Tibial nerve (tissue), 4 donors: ENCODE data around the gene SNU13. TPM values are rescaled to one million over a fixed set of nuclear protein-coding genes. Genes with fewer than 3 reads are reported as not detected.
"Not testable (repeated sequence)": the region's sequence is repeated elsewhere in the genome, so short reads cannot be mapped to it uniquely, and the experiment has no call there.

Experiments
- DNase-seq, 2 donors: peaks; one replicate each; pipeline ENCODE4 v3.0.0-alpha.2; 2019; ENCODE audit warnings: low spot score in 2 of 2
- H3K27ac ChIP-seq, 4 donors: fragments of 200-600 bp; sonication (generic) in 3 of 4; one replicate each; pipeline ENCODE4 v1.5.1; 2017 to 2019; ENCODE audit warnings: mild to moderate bottlenecking in 1 of 4
- H3K27me3 ChIP-seq, 2 donors: fragments of 200-600 bp; sonication (generic) in 1 of 2; one replicate each; pipeline versions ENCODE4 v1.5.1 to v1.6.0; 2017 to 2019
- H3K36me3 ChIP-seq, 3 donors: fragments of 200-600 bp; sonication (generic); one replicate each; pipeline ENCODE4 v1.5.1; 2018 to 2019
- H3K4me1 ChIP-seq, 4 donors: fragments of 200-600 bp; sonication (generic) in 3 of 4; one replicate each; pipeline ENCODE4 v1.5.1; 2017 to 2019
- H3K4me3 ChIP-seq, 4 donors: fragments of 200-600 bp; sonication (generic) in 3 of 4; one replicate each; pipeline ENCODE4 v1.5.1; 2017 to 2019; ENCODE audit warnings: mild to moderate bottlenecking in 1 of 4, moderate library complexity in 1 of 4
- H3K9me3 ChIP-seq, 4 donors: fragments of 200-600 bp; sonication (generic) in 3 of 4; one replicate each; pipeline ENCODE4 v1.5.1; 2017 to 2019
- CTCF ChIP-seq, 5 experiments: fragments of 200-600 bp in 3 of 5; fragments of 450-650 bp in 2 of 5; sonication (generic) in 3 of 5; IDR thresholded peaks; one replicate each; pipeline ENCODE4 v1.5.1; 2016 to 2019; ENCODE audit warnings: antibody characterized with exemption in 5 of 5, mild to moderate bottlenecking in 3 of 5, moderate library complexity in 2 of 5
- EP300 ChIP-seq, 2 donors: sonication (generic); formaldehyde crosslinking; IDR thresholded peaks; one replicate each; pipeline ENCODE4 v1.6.1; 2017; ENCODE audit warnings: antibody characterized with exemption in 2 of 2, mild to moderate bottlenecking in 1 of 2
- POLR2A ChIP-seq, 2 donors: fragments of 450-650 bp; IDR thresholded peaks; one replicate each; pipeline ENCODE4 v1.6.1; 2017; ENCODE audit warnings: antibody characterized with exemption in 2 of 2, mild to moderate bottlenecking in 2 of 2, moderate library complexity in 2 of 2
- whole genome bisulfite sequencing, 2 donors: methylation state at CpG; one replicate each; pipeline ENCODE4 v1.1.5; 2018; 5-methylcytosine and 5-hydroxymethylcytosine counted together
- total RNA-seq, 4 donors: library from RNA; depleted of rRNA; stranded (reverse); fragments of >200 nt; gene quantifications; one replicate each; pipeline ENCODE4 v1.1.0, GENCODE V29; 2016

The SNU13 gene
- total RNA-seq, 4 donors from 2014 or later, result 66.3 to 104 (median 90.6) TPM

GRCh38 chr22:41697126-41697775 lies 8.6 kb upstream of the SNU13 start:
- peaks cover 0 to 23% (median 8%) of the 10 kb centered on the region in 4 donors for H3K4me1 ChIP-seq
- peak overlapping the region in 3 of 4 donors; percentile 23 to 73 (median 41) for H3K27ac ChIP-seq
- H3K27me3 ChIP-seq, result no peaks in the 10 kb centered on the region
- H3K9me3 ChIP-seq, result no peaks in the 10 kb centered on the region
- H3K4me3 ChIP-seq, result peak overlapping the region in 1 of 4 donors; percentile 33
- TF ChIP-seq EP300 (IDR thresholded peaks at IDR 0.05), result peak; percentile 13 to 44
- TF ChIP-seq POLR2A (IDR thresholded peaks at IDR 0.05), result peak in 1 of 2 donors; percentile 12
- TF ChIP-seq CTCF (IDR thresholded peaks at IDR 0.05), result peak; percentile 95 to 98 (median 96)
- 5 to 37% methylated on average over 5 to 9 of the region's 12 CpGs for WGBS, 2 donors
- peaks cover 5 to 14% (median 8%) of the 10 kb centered on the region in 3 donors for H3K36me3 ChIP-seq
- peak; percentile 93 to 99 for DNase-seq

- no peak for DNase-seq
- no peaks in the 10 kb centered on the region for H3K27me3 ChIP-seq
Measured at GRCh38 chr22:41696703-41697102, 8.0 kb upstream of the SNU13 start.

GRCh38 chr22:41695211-41695610 lies 6.5 kb upstream of the SNU13 start:
- Histone ChIP-seq H3K36me3 (peaks cover 5 to 14% (median 8%) of the 10 kb centered on the region in 3 donors), H3K4me3 (no peak overlapping the region), H3K27me3 (no peaks in the 10 kb centered on the region), H3K27ac (no peak overlapping the region), H3K4me1 (peaks cover 0 to 23% (median 8%) of the 10 kb centered on the region in 4 donors), H3K9me3 (no peaks in the 10 kb centered on the region)
- 86 to 92% methylated on average over 2 of the region's 2 CpGs for WGBS, 2 donors
- TF ChIP-seq CTCF (IDR thresholded peaks at IDR 0.05) (no peak), POLR2A (IDR thresholded peaks at IDR 0.05) (no peak), EP300 (IDR thresholded peaks at IDR 0.05) (no peak)
- no peak for DNase-seq

More at GRCh38 chr22:41696703-41697102, 8.0 kb upstream of the SNU13 start:
- no peaks in the 10 kb centered on the region for H3K9me3 ChIP-seq
- peaks cover 0 to 23% (median 8%) of the 10 kb centered on the region in 4 donors for H3K4me1 ChIP-seq
- peak overlapping the region in 1 of 4 donors; percentile 73 for H3K27ac ChIP-seq
- H3K36me3 ChIP-seq, result peaks cover 5 to 14% (median 8%) of the 10 kb centered on the region in 3 donors
- WGBS, 2 donors, result 41 to 50% methylated on average over 11 of the region's 11 CpGs
- H3K4me3 ChIP-seq, result no peak overlapping the region
- no peak for TF ChIP-seq CTCF (IDR thresholded peaks at IDR 0.05)
- no peak for TF ChIP-seq POLR2A (IDR thresholded peaks at IDR 0.05)
- TF ChIP-seq EP300 (IDR thresholded peaks at IDR 0.05), result no peak

GRCh38 chr22:41690476-41690875 lies 1.8 kb upstream of the SNU13 start:
- 92 to 96% methylated on average over 3 of the region's 3 CpGs for WGBS, 2 donors
- Histone ChIP-seq H3K27me3 (no peaks in the 10 kb centered on the region), H3K4me3 (no peak overlapping the region), H3K9me3 (no peaks in the 10 kb centered on the region), H3K27ac (no peak overlapping the region), H3K4me1 (peaks cover 0 to 28% (median 12%) of the 10 kb centered on the region in 4 donors), H3K36me3 (peaks cover 5 to 14% (median 8%) of the 10 kb centered on the region in 3 donors)
- TF ChIP-seq CTCF (IDR thresholded peaks at IDR 0.05) (no peak), POLR2A (IDR thresholded peaks at IDR 0.05) (no peak), EP300 (IDR thresholded peaks at IDR 0.05) (no peak)
- DNase-seq, result no peak

GRCh38 chr22:41687901-41688364 lies 734 bp downstream of the SNU13 start:
- TF ChIP-seq CTCF (IDR thresholded peaks at IDR 0.05), result no peak
- TF ChIP-seq POLR2A (IDR thresholded peaks at IDR 0.05), result no peak
- no peak for TF ChIP-seq EP300 (IDR thresholded peaks at IDR 0.05)
- Histone ChIP-seq H3K27me3 (no peaks in the 10 kb centered on the region), H3K4me1 (peaks cover 0 to 33% (median 12%) of the 10 kb centered on the region in 4 donors), H3K9me3 (no peaks in the 10 kb centered on the region), H3K4me3 (peak overlapping the region; percentile 64 to 93 (median 84)), H3K27ac (peak overlapping the region; percentile 94 to 99 (median 98)), H3K36me3 (no peaks in the 10 kb centered on the region)
- peak in 1 of 2 donors; percentile 17 for DNase-seq
- 0 to 1% methylated on average over 20 of the region's 20 CpGs for WGBS, 2 donors

- H3K27me3 ChIP-seq, H3K36me3 ChIP-seq, H3K9me3 ChIP-seq, H3K27ac ChIP-seq, H3K4me3 ChIP-seq, DNase-seq: not testable (repeated sequence)
- H3K4me1 ChIP-seq, result peaks cover 0 to 35% (median 12%) of the 10 kb centered on the region in 4 donors
- 89 to 95% methylated on average over 11 of the region's 11 CpGs for WGBS, 2 donors
Measured at GRCh38 chr22:41686890-41687289, 1.8 kb downstream of the SNU13 start.
